Kidney (tissue), 14 donors: Measurements from ENCODE around the gene DCTD. TPM values are rescaled to one million over a fixed set of nuclear protein-coding genes. Genes with fewer than 3 reads are reported as not detected.

Source experiments
- DNase-seq, 5 donors: peaks; one replicate each; pipeline ENCODE4 v3.0.0-alpha.2; 2013 to 2020
- FAIRE-seq: peaks from 2 replicates; lab custom pipeline; 2012; peaks lifted over from hg19 to GRCh38; lab: Jason Lieb, UNC
- H3K27ac ChIP-seq, 2 donors: one replicate each; pipeline ENCODE4 v1.7.0; 2013; ENCODE audit warnings: low read depth in 2 of 2, low read length in 2 of 2, inconsistent platforms in 1 of 2
- H3K27me3 ChIP-seq: one replicate; pipeline ENCODE4 v1.7.1; 2013; ENCODE audit warnings: low read length, inconsistent platforms; ENCODE audit not compliant: control insufficient read depth, insufficient read depth
- H3K36me3 ChIP-seq, 3 donors: one replicate each; pipeline versions ENCODE4 v1.7.0 to v1.7.1; 2013; ENCODE audit warnings: low read length in 3 of 3, control low read depth in 1 of 3, inconsistent platforms in 1 of 3; ENCODE audit not compliant: insufficient read depth in 3 of 3, control insufficient read depth in 2 of 3
- H3K4me1 ChIP-seq, 3 donors: one replicate each; pipeline versions ENCODE4 v1.7.0 to v1.7.1; 2013; ENCODE audit warnings: low read length in 3 of 3, inconsistent platforms in 1 of 3, low read depth in 1 of 3; ENCODE audit not compliant: control insufficient read depth in 2 of 3, insufficient read depth in 2 of 3
- H3K4me3 ChIP-seq, 3 donors: one replicate each; pipeline versions ENCODE4 v1.7.0 to v1.8.1; 2013; ENCODE audit warnings: low read length in 3 of 3, control low read depth in 1 of 3, inconsistent platforms in 1 of 3
- H3K9ac ChIP-seq, 3 donors: one replicate each; pipeline versions ENCODE4 v1.7.0 to v1.7.1; 2013; ENCODE audit warnings: low read length in 3 of 3, control low read depth in 1 of 3, inconsistent platforms in 1 of 3
- H3K9me3 ChIP-seq, 3 donors: one replicate each; pipeline versions ENCODE4 v1.7.0 to v1.7.1; 2013; ENCODE audit warnings: low read length in 3 of 3, control low read depth in 1 of 3, inconsistent platforms in 1 of 3; ENCODE audit not compliant: control insufficient read depth in 2 of 3, insufficient read depth in 1 of 3
- CTCF ChIP-seq: IDR thresholded peaks from 3 replicates; pipeline ENCODE4 v1.5.1; 2012; ENCODE audit warnings: mild to moderate bottlenecking, moderate library complexity, borderline replicate concordance; ENCODE audit not compliant: insufficient read depth; ENCODE audit errors: extremely low read depth
- intact Hi-C: fragments of 100-400 bp; cut with DNase I; formaldehyde crosslinking; loops from one replicate; pipeline ENCODE4 v1.11.1; 2022
- polyA plus RNA-seq: library from polyadenylated mRNA; stranded (reverse); fragments of 350-450 nt; fragmentation: Illumina TruSeq; extraction: RNeasy Lipid Tissue Mini Kit (QIAGEN cat#74804); gene quantifications from one replicate; pipeline ENCODE4 v1.2.3, GENCODE V29; 2014; ENCODE audit warnings: low read depth, low replicate concordance; ENCODE audit not compliant: insufficient read depth
- total RNA-seq: library from RNA; stranded (reverse); fragmentation: NEBNext Ultra II Directional; extraction: Animal tissue kit (Norgen Biotek cat#: 25700); gene quantifications from one replicate; pipeline ENCODE4 v1.2.1, GENCODE V29; 2021
- donor health status: control.
- donor health status: control.
- donor health status: control.
- donor health status: control.
- donor health status: control.
- donor health status: DM: yes; HTN: yes; CAD: no.
- donor health status: Normal renal cell carcinoma (clear cell type).

The DCTD gene
- total and polyA plus RNA-seq, 2 donors from 2014 or later, result 54.9 to 99.6 TPM

- no peak overlapping the region for H3K27ac ChIP-seq
- DNase-seq (peak in 2 of 5 donors; percentile 75 to 82), FAIRE-seq (no peak)
- H3K9me3 ChIP-seq, result no peaks in the 10 kb centered on the region
- no peaks in the 10 kb centered on the region for H3K36me3 ChIP-seq
- no peak overlapping the region for H3K4me3 ChIP-seq
- no peak for TF ChIP-seq CTCF
- H3K4me1 ChIP-seq, result no peaks in the 10 kb centered on the region
- H3K27me3 ChIP-seq, result no peaks in the 10 kb centered on the region
- H3K9ac ChIP-seq, result no peak overlapping the region
- intact Hi-C loops, result no loop called here
Measured at GRCh38 chr4:182874304-182874751, 42.9 kb downstream of the DCTD start.

- H3K36me3 ChIP-seq, result no peaks in the 10 kb centered on the region
- H3K4me1 ChIP-seq, result no peaks in the 10 kb centered on the region
- no peaks in the 10 kb centered on the region for H3K9me3 ChIP-seq
- DNase-seq (no peak), FAIRE-seq (no peak)
- H3K27ac ChIP-seq, result no peak overlapping the region
- intact Hi-C loops, result no loop called here
- no peak overlapping the region for H3K4me3 ChIP-seq
- no peaks in the 10 kb centered on the region for H3K27me3 ChIP-seq
- TF ChIP-seq CTCF, result no peak
- H3K9ac ChIP-seq, result no peak overlapping the region
Measured at GRCh38 chr4:182873726-182874125, 43.5 kb downstream of the DCTD start.

GRCh38 chr4:182873289-182873688, 43.9 kb downstream of the DCTD start:
- no peaks in the 10 kb centered on the region for H3K4me1 ChIP-seq
- intact Hi-C loops, result no loop called here

More at GRCh38 chr4:182873289-182873688, 43.9 kb downstream of the DCTD start:
- TF ChIP-seq CTCF, result no peak
- DNase-seq (no peak), FAIRE-seq (no peak)
- Histone ChIP-seq H3K27me3 (no peaks in the 10 kb centered on the region), H3K9ac (no peak overlapping the region), H3K4me3 (no peak overlapping the region), H3K9me3 (no peaks in the 10 kb centered on the region), H3K36me3 (no peaks in the 10 kb centered on the region), H3K27ac (no peak overlapping the region)
